NCI-H226 (cell line): ENCODE measurements around the gene TCERG1L.
"Not testable (repeated sequence)": the region's sequence is repeated elsewhere in the genome, so short reads cannot be mapped to it uniquely, and the experiment has no call there.

Source experiments
- DNase-seq: peaks from one replicate; pipeline ENCODE4 v3.0.0-alpha.2; 2015

Gene TCERG1L

GRCh38 chr10:131311661-131312477, at the start of gene TCERG1L:
Gene TCERG1L (minus strand): TSS chr10:131311721. CDS start chr10:131311635, 86 bp downstream.
- no peak for DNase-seq

GRCh38 chr10:131358741-131359442, 47.4 kb upstream of the TCERG1L start:
- DNase-seq: no peak

GRCh38 chr10:131356442-131356841, 44.9 kb upstream of the TCERG1L start:
- DNase-seq: no peak

GRCh38 chr10:131355881-131356280, 44.4 kb upstream of the TCERG1L start:
- DNase-seq: no peak

- no peak for DNase-seq
Measured at GRCh38 chr10:131355056-131355455, 43.5 kb upstream of the TCERG1L start.

GRCh38 chr10:131354380-131354779, 42.9 kb upstream of the TCERG1L start:
- no peak for DNase-seq

GRCh38 chr10:131352765-131353290, 41.3 kb upstream of the TCERG1L start:
- DNase-seq: no peak

GRCh38 chr10:131350660-131351059, 39.1 kb upstream of the TCERG1L start:
- no peak for DNase-seq

- no peak for DNase-seq
Measured at GRCh38 chr10:131350245-131350644, 38.7 kb upstream of the TCERG1L start.

GRCh38 chr10:131346456-131346855, 34.9 kb upstream of the TCERG1L start:
- no peak for DNase-seq

- DNase-seq: no peak
Measured at GRCh38 chr10:131345691-131346090, 34.2 kb upstream of the TCERG1L start.

- DNase-seq: no peak
Measured at GRCh38 chr10:131344747-131345146, 33.2 kb upstream of the TCERG1L start.

GRCh38 chr10:131337741-131338140, 26.2 kb upstream of the TCERG1L start:
- no peak for DNase-seq

- DNase-seq: no peak
Measured at GRCh38 chr10:131332821-131333220, 21.3 kb upstream of the TCERG1L start.

- DNase-seq: no peak
Measured at GRCh38 chr10:131323880-131324279, 12.4 kb upstream of the TCERG1L start.

GRCh38 chr10:131323025-131323424, 11.5 kb upstream of the TCERG1L start:
- DNase-seq: no peak

- not testable (repeated sequence) for DNase-seq
Measured at GRCh38 chr10:131322575-131322974, 11.1 kb upstream of the TCERG1L start.

GRCh38 chr10:131320860-131321604, 9.5 kb upstream of the TCERG1L start:
- no peak for DNase-seq

GRCh38 chr10:131318814-131319213, 7.3 kb upstream of the TCERG1L start:
- no peak for DNase-seq

GRCh38 chr10:131318291-131318690, 6.8 kb upstream of the TCERG1L start:
- no peak for DNase-seq

- DNase-seq: no peak
Measured at GRCh38 chr10:131316321-131317075, 5.0 kb upstream of the TCERG1L start.

GRCh38 chr10:131315344-131315743, 3.8 kb upstream of the TCERG1L start:
- no peak for DNase-seq
